Stimulated activated naive B cell treated with anti-CD40 and anti-IgM and Interleukin-4, amounts not matched to agents 10 μg/mL and 1 μg/mL and 100 μg/mL, for 72 hours (primary cell): ENCODE results near the gene CACNA2D4.

Experiments
- ATAC-seq, 2 donors: fragments of 150-1000 bp; cut with Tn5 transposase; replicated peaks; 2 replicates each; pipeline ENCODE4 v1.10.0; 2021; ENCODE audit warnings: moderate library complexity in 1 of 2
- DNase-seq: peaks from one replicate; pipeline ENCODE4 v3.0.0; 2021
- H3K27ac Mint-ChIP-seq: one replicate; pipeline ENCODE4 v1.8.0; 2022; ENCODE audit warnings: mild to moderate bottlenecking, mixed read lengths
- H3K27me3 Mint-ChIP-seq, 2 donors: one replicate each; pipeline ENCODE4 v1.8.0; 2022; ENCODE audit warnings: mixed read lengths in 2 of 2
- H3K36me3 Mint-ChIP-seq, 2 donors: one replicate each; pipeline ENCODE4 v1.8.0; 2022; ENCODE audit warnings: mixed read lengths in 2 of 2, mild to moderate bottlenecking in 1 of 2
- H3K4me1 Mint-ChIP-seq, 2 donors: one replicate each; pipeline ENCODE4 v1.8.0; 2022; ENCODE audit warnings: mixed read lengths in 2 of 2, mild to moderate bottlenecking in 1 of 2
- H3K4me3 Mint-ChIP-seq, 2 donors: one replicate each; pipeline ENCODE4 v1.8.0; 2022; ENCODE audit warnings: mild to moderate bottlenecking in 2 of 2, mixed read lengths in 2 of 2, moderate library complexity in 1 of 2
- H3K9me3 Mint-ChIP-seq, 2 donors: one replicate each; pipeline ENCODE4 v1.8.0; 2022; ENCODE audit warnings: mixed read lengths in 2 of 2, mild to moderate bottlenecking in 1 of 2

Gene CACNA2D4

DNA sequence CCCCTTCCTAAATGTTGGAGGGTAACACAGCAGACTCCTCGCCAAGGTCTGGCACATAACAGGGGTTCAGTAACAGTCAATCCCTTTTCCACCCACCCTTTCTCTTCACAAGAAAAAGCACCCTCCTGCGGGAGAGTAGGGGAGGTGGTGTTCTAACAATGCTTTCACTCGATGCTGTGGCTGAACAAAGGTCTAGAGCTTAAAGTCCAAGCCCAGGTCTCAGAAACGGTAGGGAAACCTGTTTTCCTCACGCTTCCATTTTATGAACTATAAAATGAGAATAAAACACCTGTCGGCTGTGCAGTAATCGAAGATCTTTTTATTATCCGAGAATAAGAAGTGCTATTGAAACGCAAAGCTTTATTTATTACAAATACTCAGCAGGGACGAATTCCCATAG lies 20.9 kb upstream of the CACNA2D4 start:
- Mint-ChIP-seq H3K4me3 (no peak overlapping the region), H3K27ac (no peak overlapping the region), H3K4me1 (peaks cover 2 to 9% of the 10 kb centered on the region in 2 donors), H3K27me3 (no peaks in the 10 kb centered on the region), H3K36me3 (peaks cover 12 to 41% of the 10 kb centered on the region in 2 donors), H3K9me3 (no peaks in the 10 kb centered on the region)
- DNase-seq (no peak), ATAC-seq (no peak)

DNA sequence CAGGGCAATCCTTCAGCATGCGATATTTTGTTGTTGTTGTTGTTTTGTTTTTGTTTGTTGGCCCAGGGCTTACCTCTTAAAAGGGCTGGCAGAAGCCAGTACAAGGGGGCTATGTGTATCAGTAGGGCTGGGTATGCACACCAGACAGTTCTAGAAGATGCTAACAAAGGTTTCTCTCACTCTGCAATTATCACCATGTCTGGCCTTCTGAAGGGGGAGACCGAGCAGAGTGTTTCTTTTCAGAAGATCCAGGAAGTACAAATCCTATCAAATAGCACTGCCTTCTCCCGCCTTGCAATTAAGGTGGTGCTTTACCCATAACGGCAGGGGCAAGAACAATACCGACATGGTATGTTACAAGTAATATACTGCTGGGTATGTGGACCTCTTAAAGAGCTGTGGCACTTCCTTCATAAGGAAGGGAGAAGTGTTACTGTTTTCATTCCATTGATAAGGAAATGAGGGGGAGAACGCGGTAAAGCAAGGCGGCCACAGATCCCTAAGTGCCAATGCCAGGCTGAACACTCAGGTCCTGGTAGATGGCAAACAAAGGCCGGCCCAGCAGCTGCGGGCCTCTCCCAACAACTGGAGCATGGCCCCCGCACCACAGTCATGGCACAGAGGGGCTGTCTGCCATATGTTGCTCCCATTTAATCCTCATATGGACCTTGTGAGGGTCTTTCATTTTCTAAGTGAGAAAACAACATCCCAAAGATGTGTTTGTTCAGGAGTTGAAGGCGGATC lies 19.2 kb upstream of the CACNA2D4 start:
- Mint-ChIP-seq H3K4me3 (no peak overlapping the region), H3K4me1 (peaks cover 19 to 23% of the 10 kb centered on the region in 2 donors), H3K27ac (no peak overlapping the region), H3K9me3 (no peaks in the 10 kb centered on the region), H3K36me3 (peaks cover 12 to 24% of the 10 kb centered on the region in 2 donors), H3K27me3 (no peaks in the 10 kb centered on the region)
- ATAC-seq = no peak
- DNase-seq = no peak

GRCh38 chr12:1936406-1937320 lies 18.2 kb upstream of the CACNA2D4 start:
- ATAC-seq (no peak), DNase-seq (no peak)
- Mint-ChIP-seq H3K36me3 (peaks cover 12 to 14% of the 10 kb centered on the region in 2 donors), H3K4me3 (no peak overlapping the region), H3K27me3 (no peaks in the 10 kb centered on the region), H3K27ac (no peak overlapping the region), H3K9me3 (no peaks in the 10 kb centered on the region), H3K4me1 (peaks cover 29 to 32% of the 10 kb centered on the region in 2 donors)

GRCh38 chr12:1935700-1936378 lies 17.4 kb upstream of the CACNA2D4 start:
- H3K4me1 Mint-ChIP-seq = peaks cover 37 to 40% of the 10 kb centered on the region in 2 donors
- H3K27ac Mint-ChIP-seq = no peak overlapping the region
- no peak overlapping the region for H3K4me3 Mint-ChIP-seq
- H3K27me3 Mint-ChIP-seq = no peaks in the 10 kb centered on the region
- DNase-seq = no peak
- ATAC-seq = no peak
- no peaks in the 10 kb centered on the region for H3K9me3 Mint-ChIP-seq
- peaks cover 7 to 9% of the 10 kb centered on the region in 2 donors for H3K36me3 Mint-ChIP-seq

DNA sequence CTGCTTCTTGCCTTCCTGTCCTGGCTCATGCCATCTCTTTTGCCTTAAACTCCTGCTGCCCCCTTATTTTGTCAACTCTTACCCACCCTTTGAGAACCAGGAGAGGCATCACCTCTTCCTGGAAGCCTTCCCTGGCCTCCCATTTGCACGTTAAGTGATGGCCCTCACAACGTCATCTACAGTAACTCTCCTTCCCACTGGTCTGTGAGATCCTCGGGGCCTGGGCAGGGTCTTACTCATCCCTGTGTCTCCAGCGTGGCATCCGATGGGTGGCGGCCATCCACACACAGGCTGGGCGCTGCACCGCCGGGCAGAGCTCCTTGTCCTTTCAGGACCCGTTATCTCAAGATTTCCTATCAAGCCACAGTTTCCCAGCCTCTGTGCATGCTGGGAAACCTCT lies 16.8 kb upstream of the CACNA2D4 start:
- Mint-ChIP-seq H3K27me3 (no peaks in the 10 kb centered on the region), H3K9me3 (no peaks in the 10 kb centered on the region), H3K4me3 (no peak overlapping the region), H3K4me1 (peaks cover 43 to 44% of the 10 kb centered on the region in 2 donors), H3K27ac (peak overlapping the region; percentile 11), H3K36me3 (peaks cover 6 to 8% of the 10 kb centered on the region in 2 donors)
- no peak for DNase-seq
- ATAC-seq = no peak

DNA sequence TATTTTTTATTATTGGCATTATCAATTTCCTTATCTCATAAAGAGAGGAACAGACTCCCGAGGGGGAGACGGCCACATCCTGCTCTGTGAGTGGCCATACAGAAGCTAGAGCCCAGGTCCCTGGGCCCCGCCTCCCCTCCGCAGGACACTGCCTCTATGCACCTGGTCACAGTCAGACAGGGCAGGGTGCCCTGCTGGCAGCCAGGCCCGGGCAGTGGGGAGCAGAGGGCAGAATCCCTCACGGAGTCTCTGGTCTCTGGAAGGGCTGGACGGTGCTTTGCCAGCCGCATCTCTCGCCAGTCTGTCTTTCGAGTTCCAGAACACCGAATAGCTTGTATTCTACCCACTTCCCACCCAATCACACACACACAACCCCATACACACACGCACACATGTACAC lies 16.4 kb upstream of the CACNA2D4 start:
- peaks cover 47% of the 10 kb centered on the region in 2 donors for H3K4me1 Mint-ChIP-seq
- H3K27ac Mint-ChIP-seq = no peak overlapping the region
- no peak for ATAC-seq

GRCh38 chr12:1934068-1934467 lies 15.6 kb upstream of the CACNA2D4 start:
- Mint-ChIP-seq H3K27me3 (no peaks in the 10 kb centered on the region), H3K9me3 (no peaks in the 10 kb centered on the region), H3K27ac (no peak overlapping the region), H3K4me1 (peaks cover 50 to 53% of the 10 kb centered on the region in 2 donors), H3K4me3 (no peak overlapping the region), H3K36me3 (peaks cover 6 to 8% of the 10 kb centered on the region in 2 donors)
- ATAC-seq (no peak), DNase-seq (no peak)

More for the DNA sequence above, 16.4 kb upstream of the CACNA2D4 start:
- DNase-seq = no peak
- H3K27me3 Mint-ChIP-seq = no peaks in the 10 kb centered on the region
- H3K36me3 Mint-ChIP-seq = peaks cover 6 to 8% of the 10 kb centered on the region in 2 donors
- H3K9me3 Mint-ChIP-seq = no peaks in the 10 kb centered on the region
- H3K4me3 Mint-ChIP-seq = no peak overlapping the region

DNA sequence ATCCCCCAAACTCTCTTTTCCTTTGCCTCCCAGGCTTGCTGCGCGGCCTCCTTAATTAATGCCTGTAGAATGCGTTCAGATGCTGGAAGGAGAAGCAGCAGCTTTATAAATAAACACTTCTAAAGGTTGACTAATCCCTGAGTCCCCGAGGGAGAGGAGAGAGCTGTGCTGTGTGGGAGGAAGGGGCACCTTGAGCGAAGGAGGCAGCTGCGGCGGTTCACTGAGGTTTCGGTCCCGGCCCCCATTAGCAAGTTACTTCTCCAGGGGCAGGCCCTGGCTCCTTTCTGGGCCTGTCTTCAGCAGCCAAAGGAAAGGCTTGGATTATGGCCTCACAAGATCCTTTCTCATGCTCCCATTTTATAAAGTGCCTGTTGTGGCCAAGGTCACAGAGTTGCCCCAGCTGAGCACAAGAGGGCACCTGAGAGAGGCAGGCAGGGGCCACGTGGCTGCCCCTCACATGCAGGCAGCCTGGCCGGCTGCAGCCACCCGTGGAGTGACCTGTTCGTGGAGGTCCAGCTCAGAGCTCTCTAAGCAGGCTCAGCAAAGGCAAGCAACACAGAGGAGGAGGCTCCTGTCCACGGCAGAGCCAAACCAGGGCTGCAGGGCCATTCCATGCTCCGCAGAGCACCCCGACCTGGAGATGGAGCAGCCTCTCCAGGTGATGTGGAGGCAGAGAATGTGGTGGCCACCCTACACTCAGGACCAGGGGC lies 15.0 kb upstream of the CACNA2D4 start:
- Mint-ChIP-seq H3K4me1 (peaks cover 54 to 59% of the 10 kb centered on the region in 2 donors), H3K27me3 (no peaks in the 10 kb centered on the region), H3K36me3 (peaks cover 6 to 8% of the 10 kb centered on the region in 2 donors), H3K27ac (peak overlapping the region; percentile 76), H3K9me3 (no peaks in the 10 kb centered on the region), H3K4me3 (peak overlapping the region; percentile 61 to 77)
- peak; percentile 77 for DNase-seq
- peak; percentile 83 to 86 for ATAC-seq

DNA sequence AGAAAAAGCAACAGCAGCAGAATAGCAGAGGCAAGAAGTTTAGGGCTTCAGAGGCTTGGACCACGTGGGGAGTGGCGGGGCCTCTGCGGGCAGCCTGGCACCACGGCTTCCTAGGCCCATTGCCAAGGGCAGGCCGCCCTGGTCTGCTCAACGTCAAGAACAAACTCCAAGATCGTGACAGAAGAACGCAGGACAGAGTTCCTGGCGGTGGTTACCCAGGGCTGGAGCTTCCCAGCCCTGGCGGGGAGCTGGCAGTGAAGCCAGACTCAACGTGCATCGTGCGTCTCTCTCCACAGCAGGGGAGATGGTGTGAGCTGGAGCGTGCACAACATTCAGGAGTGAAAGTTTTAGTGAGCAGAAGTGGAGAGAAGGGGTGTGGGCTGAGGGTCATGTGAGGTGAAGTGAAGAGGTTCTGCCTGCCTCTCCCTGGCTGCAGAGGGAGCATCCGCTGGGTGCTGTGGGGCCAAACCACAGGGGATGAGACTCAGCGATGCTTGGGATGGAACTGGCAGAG lies 13.9 kb upstream of the CACNA2D4 start:
- Mint-ChIP-seq H3K4me3 (peak overlapping the region; percentile 61 to 77), H3K27ac (peak overlapping the region; percentile 81), H3K27me3 (no peaks in the 10 kb centered on the region), H3K4me1 (peaks cover 54 to 66% of the 10 kb centered on the region in 2 donors), H3K9me3 (no peaks in the 10 kb centered on the region), H3K36me3 (peaks cover 6 to 8% of the 10 kb centered on the region in 2 donors)
- no peak for DNase-seq
- ATAC-seq = peak; percentile 64 to 67

DNA sequence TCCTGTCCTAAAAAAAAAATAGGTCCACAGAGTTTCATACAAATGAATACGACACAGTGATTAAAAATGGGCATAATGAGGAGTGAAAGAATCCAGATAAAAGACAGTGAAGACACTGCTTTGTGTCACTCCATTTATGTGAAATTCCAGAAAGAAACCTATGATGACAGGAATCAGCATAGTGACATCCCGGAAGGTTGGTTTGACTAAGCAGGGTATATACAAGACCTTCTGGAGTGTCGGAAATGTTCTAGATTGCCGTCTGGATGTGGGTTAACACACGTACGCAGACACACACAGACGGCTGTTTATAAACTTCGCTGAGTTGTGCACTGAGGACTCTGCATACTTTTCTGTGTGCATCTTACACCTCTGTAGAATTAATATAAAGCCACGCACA lies 13.2 kb upstream of the CACNA2D4 start:
- DNase-seq = no peak
- Mint-ChIP-seq H3K27ac (peak overlapping the region; percentile 14), H3K36me3 (peaks cover 5 to 6% of the 10 kb centered on the region in 2 donors), H3K9me3 (no peaks in the 10 kb centered on the region), H3K4me1 (peaks cover 57 to 73% of the 10 kb centered on the region in 2 donors), H3K27me3 (no peaks in the 10 kb centered on the region), H3K4me3 (no peak overlapping the region)
- ATAC-seq = no peak

DNA sequence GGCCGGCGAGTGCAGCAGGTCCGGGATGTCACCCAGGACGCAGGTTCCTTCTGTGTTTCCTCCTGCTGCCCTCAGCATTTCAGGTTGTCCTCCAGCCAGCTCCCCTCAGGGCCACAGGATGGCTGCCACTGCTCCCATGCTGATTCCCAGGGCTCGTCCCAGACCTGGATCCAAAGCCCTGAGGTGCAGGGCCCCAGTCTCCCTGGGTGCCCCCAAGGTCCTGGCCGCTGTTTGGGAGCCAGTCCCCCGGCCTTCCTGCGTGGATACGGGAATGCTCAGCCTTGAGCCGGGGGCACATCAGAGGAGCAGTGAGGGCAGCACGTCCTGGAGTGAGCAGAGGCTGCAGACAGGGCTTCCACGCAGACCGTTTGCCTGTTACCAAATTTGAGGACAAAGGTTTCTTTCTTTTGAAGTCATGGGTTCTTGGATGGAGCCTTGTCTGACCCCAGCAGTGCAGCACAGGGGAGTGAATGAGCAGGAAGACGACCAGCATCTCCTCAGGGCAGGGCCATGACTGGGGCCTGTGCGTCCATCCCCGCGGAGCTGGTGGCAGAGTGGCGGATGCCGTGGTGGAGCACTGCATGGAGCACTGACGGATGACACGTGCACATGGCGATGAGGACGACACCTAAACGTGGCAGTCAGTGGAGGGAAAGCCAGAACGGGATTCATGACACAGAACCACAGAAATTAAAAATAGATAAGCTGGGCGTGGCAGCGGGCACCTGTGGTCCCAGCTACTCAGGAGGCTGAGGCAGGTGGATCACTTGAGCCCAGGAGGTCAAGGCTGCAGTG lies 12.5 kb upstream of the CACNA2D4 start:
- Mint-ChIP-seq H3K4me1 (peaks cover 60 to 80% of the 10 kb centered on the region in 2 donors), H3K4me3 (peak overlapping the region; percentile 2 to 20), H3K9me3 (no peaks in the 10 kb centered on the region), H3K27me3 (no peaks in the 10 kb centered on the region), H3K27ac (no peak overlapping the region), H3K36me3 (peaks cover 0 to 2% of the 10 kb centered on the region in 2 donors)
- DNase-seq (no peak), ATAC-seq (no peak)

- H3K27ac Mint-ChIP-seq = peak overlapping the region; percentile 10
- H3K4me1 Mint-ChIP-seq = peaks cover 61 to 88% of the 10 kb centered on the region in 2 donors
- peak overlapping the region; percentile 1 to 4 for H3K4me3 Mint-ChIP-seq
- peak; percentile 15 to 16 for ATAC-seq
- no peak for DNase-seq
- no peaks in the 10 kb centered on the region for H3K9me3 Mint-ChIP-seq
- H3K36me3 Mint-ChIP-seq = peaks cover 0 to under 1% of the 10 kb centered on the region in 2 donors
- H3K27me3 Mint-ChIP-seq = no peaks in the 10 kb centered on the region
Measured at GRCh38 chr12:1929985-1930802, 11.7 kb upstream of the CACNA2D4 start.
